ENCODE results near the gene PODNL1. TPM values are rescaled to one million over a fixed set of nuclear protein-coding genes. Genes with fewer than 3 reads are reported as not detected.

PODNL1 gene
- total RNA-seq, result 1 to 10 TPM in 1 of 4 donors, under 1 TPM in 3; 0.18 to 1.3 (median 0.39) TPM
- 1 to 10 TPM in 1 of 3 donors, under 1 TPM in 2; 0.07 to 1.3 (median 0.25) TPM for polyA plus RNA-seq
- long read RNA-seq, donor 1, result 0 reads
- long read RNA-seq, donor 2, partial matches to known transcripts, result 0 of 1 reads
- long read RNA-seq, donor 2, other reads (novel, unspliced or antisense), result 1 of 1 reads

- no peak within 1 kb of the TSS for H3K4me3 ChIP-seq
- ATAC-seq, result peak in 2 of 4 donors; percentile 24 to 27
- H3K27ac ChIP-seq, result no peak within 1 kb of the TSS
- DNase-seq, result no peak
- WGBS, 3 donors, result 25 to 27% (median 26%) methylated on average over 20 to 21 of the region's 21 CpGs
- TF ChIP-seq CTCF (IDR thresholded peaks at IDR 0.05), result no peak
- intact Hi-C loops (cut with DNase I), result no loop called here
- no peaks in the 10 kb centered on the region for H3K4me1 ChIP-seq
- no peaks in the 10 kb centered on the region for H3K36me3 ChIP-seq (ENCODE audit: insufficient read depth in 1 of 2, low read depth in 1 of 2)
- H3K27me3 ChIP-seq (ENCODE audit: insufficient read depth in 3 of 3, low read length in 2 of 3), result peaks cover 0 to 5% (median 3%) of the 10 kb centered on the region in 3 donors
- H3K9me3 ChIP-seq, result no peaks in the 10 kb centered on the region
Observed at GRCh38 chr19:13938301-13939064, at the start of gene PODNL1. Gene PODNL1, minus strand, starts transcription at chr19:13938417. Its CDS starts 236 bp downstream, at chr19:13938181.

GRCh38 chr19:13987101-13987890, 49.1 kb upstream of the PODNL1 start:
- Histone ChIP-seq H3K9me3 (no peaks in the 10 kb centered on the region), H3K27ac (peak overlapping the region; percentile 90), H3K27me3 (ENCODE audit: insufficient read depth in 3 of 3, low read length in 2 of 3) (no peaks in the 10 kb centered on the region), H3K4me1 (peaks cover 28% of the 10 kb centered on the region), H3K4me3 (peak overlapping the region; percentile 52), H3K36me3 (ENCODE audit: insufficient read depth in 1 of 2, low read depth in 1 of 2) (peaks cover 0 to 21% of the 10 kb centered on the region in 2 donors)
- TF ChIP-seq CTCF (IDR thresholded peaks at IDR 0.05), result no peak
- WGBS, 3 donors, result 10 to 21% (median 18%) methylated on average over 15 to 17 of the region's 17 CpGs
- intact Hi-C loops (cut with DNase I), result no loop called here
- ATAC-seq (peak; percentile 84 to 93 (median 87)), DNase-seq (peak; percentile 79 to 92)

- DNase-seq (peak; percentile 87 to 91), ATAC-seq (peak; percentile 6 to 16 (median 10))
- H3K36me3 ChIP-seq (ENCODE audit: insufficient read depth in 1 of 2, low read depth in 1 of 2), result peaks cover 0 to 15% of the 10 kb centered on the region in 2 donors
- peak overlapping the region; percentile 52 for H3K4me3 ChIP-seq
- WGBS, 3 donors, result 51 to 58% (median 56%) methylated on average over 18 to 19 of the region's 19 CpGs
- H3K4me1 ChIP-seq, result peaks cover 28% of the 10 kb centered on the region
- no peaks in the 10 kb centered on the region for H3K27me3 ChIP-seq (ENCODE audit: insufficient read depth in 3 of 3, low read length in 2 of 3)
- H3K9me3 ChIP-seq, result no peaks in the 10 kb centered on the region
- H3K27ac ChIP-seq, result peak overlapping the region; percentile 90
- no peak for TF ChIP-seq CTCF (IDR thresholded peaks at IDR 0.05)
- intact Hi-C loops (cut with DNase I), result no loop called here
Observed at GRCh38 chr19:13986348-13986904, 48.2 kb upstream of the PODNL1 start.

- intact Hi-C loops (cut with DNase I), result no loop called here
- Histone ChIP-seq H3K4me3 (peak overlapping the region; percentile 52), H3K36me3 (ENCODE audit: insufficient read depth in 1 of 2, low read depth in 1 of 2) (peaks cover 0 to 9% of the 10 kb centered on the region in 2 donors), H3K4me1 (peaks cover 28% of the 10 kb centered on the region), H3K27ac (peak overlapping the region; percentile 90), H3K27me3 (ENCODE audit: insufficient read depth in 3 of 3, low read length in 2 of 3) (no peaks in the 10 kb centered on the region), H3K9me3 (no peaks in the 10 kb centered on the region)
- no peak for DNase-seq
- no peak for ATAC-seq
- TF ChIP-seq CTCF (IDR thresholded peaks at IDR 0.05), result no peak
- WGBS, 3 donors, result 72 to 75% (median 74%) methylated on average over 10 of the region's 10 CpGs
Observed at GRCh38 chr19:13985771-13986347, 47.6 kb upstream of the PODNL1 start.

Measured in psoas muscle (tissue), 8 donors.